Neutrophil (primary cell): Measurements from ENCODE around the gene GGCX.

Experiments
- H3K27ac ChIP-seq: fragments of 200-600 bp; sonication (generic); 2 replicates; pipeline ENCODE4 v1.5.1; 2016; ENCODE audit warnings: mild to moderate bottlenecking, moderate library complexity
- H3K27me3 ChIP-seq: fragments of 200-600 bp; sonication (generic); 2 replicates; pipeline ENCODE4 v1.6.0; 2016; ENCODE audit warnings: mild to moderate bottlenecking
- H3K36me3 ChIP-seq: fragments of 200-600 bp; sonication (generic); 2 replicates; pipeline ENCODE4 v1.5.1; 2017
- H3K4me1 ChIP-seq, 2 experiments: fragments of 200-600 bp in 1 of 2; sonication (generic) in 1 of 2; 1 replicate in 1 of 2; 2 replicates in 1 of 2; pipeline versions ENCODE4 v1.5.1 to v1.6.1; 2013 to 2016; ENCODE audit warnings: low read depth in 1 of 2, low read length in 1 of 2, mild to moderate bottlenecking in 1 of 2, moderate library complexity in 1 of 2; ENCODE audit not compliant: control insufficient read depth in 1 of 2, insufficient read depth in 1 of 2
- H3K4me3 ChIP-seq, 2 experiments: fragments of 200-600 bp in 1 of 2; sonication (generic) in 1 of 2; 1 replicate in 1 of 2; 2 replicates in 1 of 2; pipeline ENCODE4 v1.5.1; 2013 to 2016; ENCODE audit warnings: low read depth in 1 of 2, low read length in 1 of 2, mild to moderate bottlenecking in 1 of 2, moderate library complexity in 1 of 2
- H3K9me3 ChIP-seq: fragments of 200-600 bp; sonication (generic); 2 replicates; pipeline ENCODE4 v1.5.1; 2016
- TF ChIP-seq, protein P1 (sequence below): fragments of 200-600 bp; sonication (generic); IDR thresholded peaks from 2 replicates; pipeline ENCODE4 v1.5.1; 2016; ENCODE audit warnings: antibody characterized with exemption

GGCX gene

DNA sequence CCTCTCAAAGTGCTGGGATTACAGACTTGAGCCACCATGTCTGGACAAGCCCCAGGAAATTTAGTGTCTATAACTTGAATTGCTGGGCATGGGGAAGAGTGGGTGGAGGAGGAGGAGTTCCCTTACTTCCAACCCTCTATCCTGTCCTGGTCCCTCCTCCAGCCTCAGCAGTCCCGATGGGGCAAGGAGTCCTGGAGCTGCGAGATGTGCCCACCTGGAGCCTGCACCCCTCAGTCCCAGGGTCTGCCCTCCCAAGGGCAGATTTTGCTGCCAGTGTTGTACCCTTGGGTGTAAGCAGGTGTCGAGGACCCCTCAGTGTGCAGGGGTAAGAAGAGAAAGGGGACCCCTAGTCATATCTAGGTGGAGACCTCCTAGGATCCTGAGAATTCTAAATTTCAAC is 18.9 kb upstream of the GGCX start:
- peaks cover 52 to 53% of the 10 kb centered on the region in 2 experiments for H3K4me1 ChIP-seq
- no peaks in the 10 kb centered on the region for H3K9me3 ChIP-seq
- no peaks in the 10 kb centered on the region for H3K27me3 ChIP-seq
- no peaks in the 10 kb centered on the region for H3K36me3 ChIP-seq
- peak overlapping the region; percentile 72 for H3K27ac ChIP-seq
- TF ChIP-seq, protein P1, sequence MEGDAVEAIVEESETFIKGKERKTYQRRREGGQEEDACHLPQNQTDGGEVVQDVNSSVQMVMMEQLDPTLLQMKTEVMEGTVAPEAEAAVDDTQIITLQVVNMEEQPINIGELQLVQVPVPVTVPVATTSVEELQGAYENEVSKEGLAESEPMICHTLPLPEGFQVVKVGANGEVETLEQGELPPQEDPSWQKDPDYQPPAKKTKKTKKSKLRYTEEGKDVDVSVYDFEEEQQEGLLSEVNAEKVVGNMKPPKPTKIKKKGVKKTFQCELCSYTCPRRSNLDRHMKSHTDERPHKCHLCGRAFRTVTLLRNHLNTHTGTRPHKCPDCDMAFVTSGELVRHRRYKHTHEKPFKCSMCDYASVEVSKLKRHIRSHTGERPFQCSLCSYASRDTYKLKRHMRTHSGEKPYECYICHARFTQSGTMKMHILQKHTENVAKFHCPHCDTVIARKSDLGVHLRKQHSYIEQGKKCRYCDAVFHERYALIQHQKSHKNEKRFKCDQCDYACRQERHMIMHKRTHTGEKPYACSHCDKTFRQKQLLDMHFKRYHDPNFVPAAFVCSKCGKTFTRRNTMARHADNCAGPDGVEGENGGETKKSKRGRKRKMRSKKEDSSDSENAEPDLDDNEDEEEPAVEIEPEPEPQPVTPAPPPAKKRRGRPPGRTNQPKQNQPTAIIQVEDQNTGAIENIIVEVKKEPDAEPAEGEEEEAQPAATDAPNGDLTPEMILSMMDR, result no peak
- H3K4me3 ChIP-seq, result no peak overlapping the region

DNA sequence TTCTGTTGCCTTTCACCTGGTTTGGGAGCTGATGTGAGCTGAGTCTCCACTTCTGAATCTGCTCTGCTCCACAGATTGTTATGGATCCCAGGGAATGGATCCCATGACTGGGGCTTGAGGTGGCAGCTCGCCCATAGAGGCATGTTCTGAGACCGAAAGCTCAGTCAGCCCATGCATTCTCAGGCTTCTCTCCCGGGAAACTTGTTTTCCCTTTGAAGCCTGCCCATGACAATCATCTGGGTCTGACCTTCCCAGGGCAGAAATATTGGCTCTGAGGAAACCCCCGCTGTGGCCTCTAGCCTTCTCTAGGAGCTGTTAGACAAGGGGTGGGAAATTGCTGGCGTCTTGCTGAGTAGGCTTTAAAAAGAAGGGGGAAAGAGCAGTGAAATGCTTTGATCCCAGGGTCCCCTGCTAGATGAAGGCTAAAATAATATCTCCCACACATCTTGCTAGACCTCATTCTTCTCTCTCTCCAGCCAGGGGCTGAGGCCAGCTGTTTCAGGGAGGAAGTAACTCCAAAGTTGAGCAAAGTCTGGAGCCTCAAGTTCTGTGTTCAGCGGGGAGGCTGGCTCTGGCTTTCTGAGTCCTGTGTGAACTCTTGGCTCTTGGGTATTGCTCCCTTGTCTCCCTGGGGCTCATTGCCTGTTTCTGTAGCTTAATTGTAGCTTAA is 18.1 kb upstream of the GGCX start:
- Histone ChIP-seq H3K9me3 (no peaks in the 10 kb centered on the region), H3K36me3 (no peaks in the 10 kb centered on the region), H3K4me3 (peak overlapping the region; percentile 16 to 49), H3K27me3 (no peaks in the 10 kb centered on the region), H3K4me1 (peaks cover 44 to 45% of the 10 kb centered on the region in 2 experiments), H3K27ac (peak overlapping the region; percentile 72)
- TF ChIP-seq, protein P1, result no peak

DNA sequence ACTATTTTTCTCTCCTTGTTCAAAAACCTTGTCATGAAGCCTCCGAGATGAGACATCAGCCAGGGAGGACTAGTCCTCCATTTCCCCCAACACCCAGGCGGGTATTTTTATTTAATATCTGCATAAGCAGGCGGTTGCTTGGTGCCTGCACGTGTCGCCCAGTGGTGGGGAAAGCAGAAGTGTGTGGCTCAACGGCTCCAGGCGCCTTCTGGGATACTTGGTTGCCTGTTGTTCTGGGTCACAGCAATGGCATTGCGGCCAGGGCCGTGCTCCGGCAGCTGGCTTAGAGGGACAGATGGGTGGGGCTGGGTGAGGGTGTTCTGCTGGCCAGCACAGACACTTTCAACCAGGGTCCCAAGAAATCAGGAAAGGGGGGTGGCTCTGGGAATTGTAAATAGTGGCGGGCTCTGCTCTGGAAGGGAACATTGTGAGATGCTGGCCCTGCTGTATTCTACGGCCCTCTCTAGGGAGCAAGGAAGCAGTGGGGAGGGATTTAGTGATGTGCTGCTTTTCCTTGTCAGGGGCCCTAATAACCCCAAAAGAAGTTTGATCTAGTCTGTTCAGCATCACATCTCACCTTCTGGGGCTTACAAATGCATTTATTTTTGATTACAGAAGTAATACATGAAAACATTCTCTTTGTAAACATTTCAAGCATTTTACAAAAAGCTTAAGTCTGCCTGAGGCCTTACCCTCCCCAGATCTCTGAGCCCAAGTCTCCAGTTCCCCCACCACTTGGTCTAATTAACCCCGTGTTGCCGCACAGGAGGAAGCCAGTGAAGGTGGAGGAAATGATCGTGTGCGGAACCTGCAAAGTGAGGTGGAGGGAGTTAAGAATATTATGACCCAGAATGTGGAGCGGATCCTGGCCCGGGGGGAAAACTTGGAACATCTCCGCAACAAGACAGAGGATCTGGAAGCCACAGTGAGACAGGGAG is 17.2 kb upstream of the GGCX start:
- Histone ChIP-seq H3K9me3 (no peaks in the 10 kb centered on the region), H3K27me3 (no peaks in the 10 kb centered on the region), H3K27ac (peak overlapping the region; percentile 72), H3K4me1 (peaks cover 36 to 37% of the 10 kb centered on the region in 2 experiments), H3K4me3 (peak overlapping the region; percentile 45 to 49), H3K36me3 (no peaks in the 10 kb centered on the region)
- TF ChIP-seq, protein P1, result no peak

DNA sequence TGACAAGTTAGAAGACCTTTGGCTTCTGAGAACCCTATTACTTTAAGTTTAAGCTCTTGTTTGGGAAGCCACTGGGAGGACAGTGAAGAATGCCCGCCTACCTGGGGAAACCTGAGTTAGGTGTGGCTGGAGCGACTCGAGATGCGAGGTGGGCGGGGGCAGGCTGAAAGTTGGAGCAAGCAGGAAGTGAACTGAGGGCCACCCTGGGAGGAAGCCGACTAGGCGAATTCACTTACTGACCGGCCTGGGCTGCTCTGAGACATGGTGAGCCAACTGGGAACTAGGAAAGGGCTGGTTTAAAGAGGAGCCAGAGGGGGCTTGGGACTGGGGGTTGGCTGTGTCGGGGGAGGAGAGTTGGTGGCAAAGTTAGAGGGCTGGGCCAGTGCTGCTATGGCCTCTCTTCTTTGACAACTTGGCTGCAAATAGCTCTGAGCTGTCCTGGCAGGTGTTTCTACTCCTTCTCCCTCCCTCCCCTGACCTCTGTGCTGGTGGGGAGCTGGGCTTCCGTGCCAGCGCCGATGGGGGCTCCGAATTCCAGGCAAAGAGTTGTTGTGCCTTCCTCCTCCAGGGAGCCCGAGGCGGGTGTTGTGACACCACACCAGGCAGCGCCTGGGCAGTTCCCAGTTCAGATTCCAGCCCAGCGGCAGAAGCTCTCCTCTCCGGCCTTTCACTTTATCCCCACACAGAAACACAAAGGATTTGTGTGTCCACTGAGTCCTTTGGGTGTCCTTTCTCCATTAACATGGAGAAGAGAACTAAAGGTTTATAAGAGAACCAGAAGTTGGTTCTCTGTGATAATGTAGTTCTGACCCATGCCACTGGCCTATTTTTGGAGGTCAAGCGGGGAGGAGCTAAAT is 16.3 kb upstream of the GGCX start, which contains the start of gene VAMP8:
VAMP8 (plus strand) TSS at position 201 of the 857 bp plus-strand sequence; CDS start at position 262, 61 bp downstream.
- Histone ChIP-seq H3K9me3 (no peaks in the 10 kb centered on the region), H3K4me3 (peak within 1 kb of the TSS; percentile 45 to 49), H3K27ac (peak within 1 kb of the TSS; percentile 72), H3K27me3 (no peaks in the 10 kb centered on the region), H3K4me1 (peaks cover 36 to 37% of the 10 kb centered on the region in 2 experiments), H3K36me3 (no peaks in the 10 kb centered on the region)
- TF ChIP-seq, protein P1, result no peak

DNA sequence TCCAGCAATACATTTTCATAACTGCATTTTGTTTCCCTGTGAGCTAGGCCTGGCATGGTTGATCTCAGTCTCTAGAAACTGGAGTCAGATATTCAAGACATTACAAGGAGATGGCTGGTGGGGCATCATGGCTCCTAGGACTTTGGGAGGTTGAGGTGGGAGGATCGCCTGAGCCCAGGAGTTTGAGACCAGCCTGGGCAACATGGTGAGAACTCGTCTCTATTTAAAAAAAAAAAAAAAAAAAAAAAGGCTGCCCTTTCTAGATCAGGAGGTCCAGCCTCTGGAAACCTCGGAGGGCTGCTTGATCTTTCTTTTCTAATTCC is 15.7 kb upstream of the GGCX start:
- no peaks in the 10 kb centered on the region for H3K9me3 ChIP-seq
- peak overlapping the region; percentile 45 to 49 for H3K4me3 ChIP-seq
- no peaks in the 10 kb centered on the region for H3K36me3 ChIP-seq
- peak overlapping the region; percentile 72 for H3K27ac ChIP-seq
- TF ChIP-seq, protein P1, result no peak
- no peaks in the 10 kb centered on the region for H3K27me3 ChIP-seq
- H3K4me1 ChIP-seq, result peaks cover 36 to 37% of the 10 kb centered on the region in 2 experiments
